Measurements from ENCODE around the gene FUT2. TPM values are rescaled to one million over a fixed set of nuclear protein-coding genes. Genes with fewer than 3 reads are reported as not detected.

FUT2 gene
- total RNA-seq, 2 donors from 2014 or later = not detected

DNA sequence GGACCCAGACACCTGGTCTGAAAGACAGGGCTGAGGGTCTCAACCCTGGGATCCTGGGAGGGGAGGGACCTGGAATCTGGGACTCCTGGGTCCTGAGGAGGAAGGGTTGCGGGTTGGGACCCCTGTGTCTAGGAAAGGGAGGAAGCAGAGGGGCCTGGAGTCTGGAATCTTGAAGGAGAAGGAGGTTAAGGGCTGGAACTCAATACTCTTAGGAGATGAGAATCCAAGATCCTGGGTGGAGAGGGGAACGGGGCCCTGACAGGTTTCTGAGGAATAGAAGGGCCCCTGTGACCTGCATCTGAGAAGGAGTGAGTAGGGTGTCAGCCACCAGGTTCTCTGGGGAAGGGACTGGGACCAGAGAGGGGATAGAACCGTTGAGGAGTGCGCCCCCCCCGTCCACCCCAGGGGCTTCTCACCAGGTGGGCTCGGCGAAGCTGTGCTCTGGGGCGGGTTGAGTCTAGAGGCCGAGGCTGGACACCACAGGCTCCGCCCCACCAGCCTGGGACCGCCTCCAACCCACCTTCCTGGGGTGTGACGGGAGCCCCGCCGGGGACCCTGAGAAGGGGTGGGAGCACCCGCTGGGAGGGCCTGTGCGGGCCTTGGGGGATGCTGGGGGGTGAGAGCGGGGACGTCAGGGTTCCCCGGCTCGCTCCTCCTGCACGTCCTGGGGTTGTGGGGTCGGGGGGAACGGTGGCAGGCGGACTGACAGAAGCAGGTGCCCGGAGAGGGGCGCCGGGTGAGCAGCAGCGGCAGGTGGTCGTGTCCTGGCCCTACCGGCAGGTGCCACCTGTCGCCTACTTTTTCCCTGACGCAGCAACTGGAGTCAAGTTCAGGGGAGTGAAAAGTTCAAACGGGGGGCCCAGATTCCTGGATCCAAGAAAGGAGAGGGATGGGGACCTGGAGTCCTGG is 23.7 kb downstream of the FUT2 start, which contains the start of gene MAMSTR:
TSS of gene MAMSTR (minus strand) at position 463 of the 909 bp plus-strand sequence. CDS start 694 bp downstream, outside the sequence.
- ATAC-seq (no peak), DNase-seq (peak; percentile 52)
- intact Hi-C loops (cut with DNase I) = no loop called here

DNA sequence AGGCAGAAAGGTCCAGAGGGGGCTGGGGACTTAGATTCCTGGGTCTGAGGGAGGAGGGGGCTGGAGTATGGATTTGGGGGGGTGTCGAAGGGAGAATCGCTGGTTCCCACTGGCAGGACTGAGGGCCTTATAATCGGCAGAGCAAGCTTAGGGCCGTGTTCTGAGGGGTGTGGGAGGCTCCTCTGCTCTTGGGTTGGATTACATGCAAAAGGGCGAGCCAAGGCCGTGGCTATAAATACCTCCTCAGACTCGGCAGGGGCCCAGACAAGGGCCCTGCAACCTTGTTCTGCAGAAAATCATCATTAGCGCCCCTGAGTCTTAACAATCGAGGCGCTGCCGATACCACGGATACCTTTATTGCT is 24.5 kb downstream of the FUT2 start:
- intact Hi-C loops (cut with DNase I) = no loop called here
- ATAC-seq (peak; percentile 9 to 32), DNase-seq (no peak)

- peak; percentile 98 for DNase-seq
- ATAC-seq = peak; percentile 86 to 88
- intact Hi-C loops (cut with DNase I) = no loop called here
These were observed 25.0 kb downstream of the FUT2 start for GRCh38 chr19:48720613-48721296.

DNA sequence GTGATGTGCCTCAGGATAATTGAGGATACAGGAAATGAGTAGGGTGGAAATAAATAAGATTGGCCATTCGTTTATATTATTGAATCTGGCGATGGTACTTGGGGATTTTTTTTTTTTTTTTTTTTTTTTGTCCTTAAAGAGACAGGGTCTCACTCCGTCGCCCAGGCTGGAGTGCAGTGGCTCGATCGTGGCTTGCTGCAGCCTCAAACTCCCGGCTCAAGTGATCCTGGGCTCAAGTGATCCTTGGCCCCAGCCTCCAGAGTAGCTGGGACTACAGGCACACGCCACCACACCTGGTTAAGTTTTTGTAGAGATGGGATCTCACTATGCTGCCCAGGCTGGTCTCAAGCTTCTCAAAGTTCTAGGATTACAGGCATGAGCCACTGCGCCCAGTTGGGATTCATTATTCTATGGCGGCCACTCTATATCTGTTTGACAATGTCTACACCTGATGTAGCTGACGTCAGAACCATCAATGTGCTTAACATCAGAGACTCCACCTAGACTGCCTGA is 26.5 kb downstream of the FUT2 start:
- intact Hi-C loops (cut with DNase I) = no loop called here
- ATAC-seq = no peak
- DNase-seq = no peak

GRCh38 chr19:48724796-48725753 is 29.3 kb downstream of the FUT2 start:
- intact Hi-C loops (cut with DNase I) = no loop called here
- ATAC-seq (peak; percentile 4 to 11), DNase-seq (peak; percentile 83)

- ATAC-seq = no peak
- intact Hi-C loops (cut with DNase I) = no loop called here
- DNase-seq = no peak
These were observed 30.8 kb downstream of the FUT2 start for GRCh38 chr19:48726556-48726955.

DNA sequence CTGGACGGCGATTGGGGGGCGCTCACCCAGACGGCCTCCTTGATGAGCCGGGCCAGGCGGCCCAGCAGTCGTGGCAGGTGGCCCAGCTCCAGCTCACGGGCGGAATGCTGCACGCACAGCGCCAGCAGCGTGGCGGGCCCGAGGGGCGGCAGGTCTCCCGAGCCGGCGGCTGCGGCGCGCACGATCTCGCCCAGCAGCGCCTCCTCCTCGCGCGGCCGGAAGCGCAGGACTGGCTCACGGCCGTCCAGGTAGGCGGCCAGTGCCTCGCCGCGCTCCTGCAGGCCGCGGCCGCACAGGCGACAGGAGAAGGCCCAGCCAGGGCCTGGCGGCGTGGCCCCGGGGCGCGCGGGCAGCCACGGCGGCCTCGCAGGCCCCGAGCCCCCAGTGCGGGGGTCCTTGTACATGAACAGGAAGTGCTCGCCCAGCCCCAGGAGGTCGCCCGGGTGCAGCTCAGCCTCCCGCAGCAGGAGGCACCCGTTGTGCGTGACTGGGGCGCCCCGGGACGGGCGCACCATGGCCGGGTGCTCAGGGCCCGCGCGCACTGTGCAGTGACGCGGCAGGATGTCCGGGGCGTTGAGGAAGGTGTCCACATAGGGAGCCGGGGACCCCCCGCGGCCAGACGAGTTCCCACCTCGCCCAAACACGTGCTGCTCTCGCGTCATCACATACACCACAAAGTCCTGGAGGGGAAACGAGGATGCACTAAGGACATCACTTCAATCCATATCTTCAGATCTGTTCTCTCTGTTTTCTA is 33.3 kb downstream of the FUT2 start:
- DNase-seq (no peak), ATAC-seq (peak in 1 of 2 donors; percentile 9)
- intact Hi-C loops (cut with DNase I) = no loop called here

- ATAC-seq = no peak
- intact Hi-C loops (cut with DNase I) = loop anchor here in 1 of 2 donors (10.0 kb wide), 1 partner anchor 57 kb away; the partner anchor contains the start of gene NTN5
- no peak for DNase-seq
These were observed 35.7 kb downstream of the FUT2 start for GRCh38 chr19:48731452-48731851.

- DNase-seq (no peak), ATAC-seq (no peak)
- intact Hi-C loops (cut with DNase I) = loop anchor here in 1 of 2 donors (10.0 kb wide), 1 partner anchor 60 kb away; the partner anchor contains the start of gene NTN5
These were observed 38.9 kb downstream of the FUT2 start for GRCh38 chr19:48734625-48735024.

DNA sequence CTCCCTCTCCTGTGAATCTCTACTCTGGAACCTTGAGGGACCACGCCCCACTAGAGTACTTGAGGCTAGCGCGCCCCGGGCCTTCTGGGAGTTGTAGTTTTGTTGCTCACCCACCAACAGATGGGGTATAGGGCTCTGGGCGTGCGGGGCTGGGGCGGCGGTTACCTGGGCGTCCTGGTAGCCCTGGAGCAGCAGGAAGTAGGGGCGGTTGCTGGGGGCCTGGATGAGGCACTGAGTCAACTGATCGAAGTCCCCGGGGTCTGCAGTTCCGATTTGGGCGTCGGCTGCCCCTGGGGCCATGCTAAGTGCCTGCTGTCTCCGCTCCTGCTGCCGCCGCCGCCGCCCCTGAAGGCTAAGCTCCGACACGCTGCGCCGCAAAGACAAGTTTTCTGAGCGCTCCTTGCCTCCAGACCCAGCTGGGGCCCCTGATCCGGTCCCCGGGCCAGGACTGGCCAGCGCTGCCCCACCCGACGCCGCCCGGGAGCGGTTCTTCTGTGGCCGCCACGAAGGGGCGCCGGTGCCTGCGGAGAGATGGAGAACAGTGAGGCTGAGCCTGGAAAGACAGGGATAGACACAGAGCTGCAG is 39.4 kb downstream of the FUT2 start:
- DNase-seq (no peak), ATAC-seq (no peak)
- intact Hi-C loops (cut with DNase I) = loop anchor here in 1 of 2 donors (10.0 kb wide), 1 partner anchor 60 kb away; the partner anchor contains the start of gene NTN5

- intact Hi-C loops (cut with DNase I) = loop anchor here in 1 of 2 donors (10.0 kb wide), 1 partner anchor 63 kb away; the partner anchor contains the start of gene NTN5
- ATAC-seq (no peak), DNase-seq (peak; percentile 71)
These were observed 41.7 kb downstream of the FUT2 start for GRCh38 chr19:48737360-48737998.

GRCh38 chr19:48738557-48739403 is 43.0 kb downstream of the FUT2 start:
- DNase-seq (peak; percentile 95), ATAC-seq (peak; percentile 92 to 93)
- intact Hi-C loops (cut with DNase I) = loop anchor here in 1 of 2 donors (10.0 kb wide), 1 partner anchor 64 kb away; the partner anchor contains the start of gene NTN5

GRCh38 chr19:48739404-48740163 is 43.8 kb downstream of the FUT2 start:
- no peak for DNase-seq
- no peak for ATAC-seq
- intact Hi-C loops (cut with DNase I) = loop anchor here in 1 of 2 donors (10.0 kb wide), 1 partner anchor 65 kb away; the partner anchor contains the start of gene NTN5

- ATAC-seq = peak; percentile 32
- intact Hi-C loops (cut with DNase I) = no loop called here
- peak; percentile 87 for DNase-seq
These were observed 44.6 kb downstream of the FUT2 start, which contains the start of gene RASIP1 for GRCh38 chr19:48740164-48740972. Gene RASIP1, minus strand, starts transcription at chr19:48740610. Its CDS starts 328 bp downstream, at chr19:48740282.
